22Rv1 (cell line): ENCODE results near the gene DIP2C.
"Not testable (repeated sequence)": the region's sequence is repeated elsewhere in the genome, so short reads cannot be mapped to it uniquely, and the experiment has no call there.

Source experiments
- H3K27ac ChIP-seq: fragments of 450-650 bp; 2 replicates; pipeline ENCODE4 v1.5.1; 2017
- CTCF ChIP-seq: fragments of 450-650 bp; IDR thresholded peaks from 2 replicates; pipeline ENCODE4 v1.5.1; 2017; ENCODE audit warnings: mild to moderate bottlenecking
- ZFX ChIP-seq: fragments of 450-650 bp; IDR thresholded peaks from 2 replicates; pipeline ENCODE4 v1.6.1; 2017; ENCODE audit warnings: antibody characterized with exemption, borderline replicate concordance

The DIP2C gene

GRCh38 chr10:598415-599170 lies 90.9 kb downstream of the DIP2C start:
- TF ChIP-seq ZFX, result no peak
- no peak for TF ChIP-seq CTCF
- H3K27ac ChIP-seq, result no peak overlapping the region

GRCh38 chr10:597976-598375 lies 91.5 kb downstream of the DIP2C start:
- no peak overlapping the region for H3K27ac ChIP-seq

GRCh38 chr10:596725-597345 lies 92.6 kb downstream of the DIP2C start:
- no peak for TF ChIP-seq ZFX
- no peak overlapping the region for H3K27ac ChIP-seq

More at GRCh38 chr10:597976-598375, 91.5 kb downstream of the DIP2C start:
- TF ChIP-seq ZFX (no peak), CTCF (no peak)

GRCh38 chr10:596131-596530 lies 93.3 kb downstream of the DIP2C start:
- H3K27ac ChIP-seq, result not testable (repeated sequence)

- H3K27ac ChIP-seq, result no peak overlapping the region
- TF ChIP-seq CTCF (no peak), ZFX (no peak)
Observed at GRCh38 chr10:595473-595872, 94.0 kb downstream of the DIP2C start.

GRCh38 chr10:594584-595270 lies 94.7 kb downstream of the DIP2C start:
- no peak overlapping the region for H3K27ac ChIP-seq
- no peak for TF ChIP-seq CTCF
- TF ChIP-seq ZFX, result no peak

- H3K27ac ChIP-seq, result no peak overlapping the region
- TF ChIP-seq CTCF, result no peak
- TF ChIP-seq ZFX, result no peak
Observed at GRCh38 chr10:593901-594457, 95.5 kb downstream of the DIP2C start.

- TF ChIP-seq ZFX, result no peak
- TF ChIP-seq CTCF, result no peak
Observed at GRCh38 chr10:593421-593820, 96.0 kb downstream of the DIP2C start.

More at GRCh38 chr10:593421-593820, 96.0 kb downstream of the DIP2C start:
- no peak overlapping the region for H3K27ac ChIP-seq
